ENCODE results near the gene KCNQ1.
A peak's percentile ranks its signal among the peaks of the same experiment; 100 is the strongest.

KCNQ1 gene

GRCh38 chr11:2796508-2797113, 351.8 kb downstream of the KCNQ1 start:
- DNase-seq (ENCODE audit: low spot score), result no peak

GRCh38 chr11:2797121-2797711, 352.4 kb downstream of the KCNQ1 start:
- no peak for DNase-seq (ENCODE audit: low spot score)

- DNase-seq (ENCODE audit: low spot score), result no peak
These were observed 353.0 kb downstream of the KCNQ1 start for GRCh38 chr11:2797741-2798361.

- no peak for DNase-seq (ENCODE audit: low spot score)
These were observed 354.3 kb downstream of the KCNQ1 start for GRCh38 chr11:2798951-2799761.

- DNase-seq (ENCODE audit: low spot score), result no peak
These were observed 355.3 kb downstream of the KCNQ1 start for GRCh38 chr11:2799881-2800654.

- no peak for DNase-seq (ENCODE audit: low spot score)
These were observed 356.1 kb downstream of the KCNQ1 start for GRCh38 chr11:2800655-2801531.

- DNase-seq (ENCODE audit: low spot score), result no peak
These were observed 357.0 kb downstream of the KCNQ1 start for GRCh38 chr11:2801711-2802388.

- DNase-seq (ENCODE audit: low spot score), result peak; percentile 78
These were observed 357.8 kb downstream of the KCNQ1 start for GRCh38 chr11:2802389-2803185.

- no peak for DNase-seq (ENCODE audit: low spot score)
These were observed 358.6 kb downstream of the KCNQ1 start for GRCh38 chr11:2803186-2804091.

- DNase-seq (ENCODE audit: low spot score), result no peak
These were observed 359.4 kb downstream of the KCNQ1 start for GRCh38 chr11:2804189-2804588.

GRCh38 chr11:2804701-2805387, 360.0 kb downstream of the KCNQ1 start:
- no peak for DNase-seq (ENCODE audit: low spot score)

- no peak for DNase-seq (ENCODE audit: low spot score)
These were observed 360.7 kb downstream of the KCNQ1 start for GRCh38 chr11:2805388-2806056.

- DNase-seq (ENCODE audit: low spot score), result no peak
These were observed 361.7 kb downstream of the KCNQ1 start for GRCh38 chr11:2806351-2807024.

GRCh38 chr11:2807025-2807681, 362.3 kb downstream of the KCNQ1 start:
- DNase-seq (ENCODE audit: low spot score), result no peak

- DNase-seq (ENCODE audit: low spot score), result no peak
These were observed 363.0 kb downstream of the KCNQ1 start for GRCh38 chr11:2807801-2808241.

Data from D341Med (cell line).